Keratinocyte (primary cell): ENCODE results near the gene OR52B6. TPM values are rescaled to one million over a fixed set of nuclear protein-coding genes. Genes with fewer than 3 reads are reported as not detected.

Source experiments
- DNase-seq: peaks from one replicate; pipeline ENCODE4 v3.0.0-alpha.2; 2011; ENCODE audit warnings: low read depth, missing footprints, low spot score
- FAIRE-seq: peaks from 2 replicates; lab custom pipeline; 2011; peaks lifted over from hg19 to GRCh38; lab: Jason Lieb, UNC
- H2AFZ ChIP-seq: 2 replicates; pipeline ENCODE4 v1.6.0; 2012; ENCODE audit warnings: low read length, control low read depth, inconsistent platforms; ENCODE audit not compliant: control insufficient read depth
- H3K27ac ChIP-seq: 2 replicates; pipeline ENCODE4 v1.5.1; 2011; ENCODE audit warnings: low read length; ENCODE audit not compliant: control insufficient read depth, insufficient read depth
- H3K27me3 ChIP-seq: 3 replicates; pipeline ENCODE4 v1.6.0; 2011; ENCODE audit warnings: low read length; ENCODE audit not compliant: control insufficient read depth, insufficient read depth; ENCODE audit errors: extremely low read depth
- H3K36me3 ChIP-seq, 2 experiments: 2 replicates in 1 of 2; 3 replicates in 1 of 2; pipeline ENCODE4 v1.5.1; 2011; ENCODE audit warnings: low read length in 2 of 2, mild to moderate bottlenecking in 1 of 2; ENCODE audit not compliant: control insufficient read depth in 2 of 2, insufficient read depth in 2 of 2; ENCODE audit errors: extremely low read depth in 1 of 2
- H3K4me1 ChIP-seq: 3 replicates; pipeline ENCODE4 v1.5.1; 2011; ENCODE audit warnings: low read length; ENCODE audit not compliant: control insufficient read depth, insufficient read depth; ENCODE audit errors: extremely low read depth
- H3K4me2 ChIP-seq: 3 replicates; pipeline ENCODE4 v1.6.0; 2011; ENCODE audit warnings: low read depth, low read length; ENCODE audit not compliant: control insufficient read depth, insufficient read depth; ENCODE audit errors: extremely low read depth
- H3K4me3 ChIP-seq, 3 experiments: fragments of 200-600 bp in 1 of 3; sonication (generic) in 1 of 3; 2 replicates in 2 of 3; 3 replicates in 1 of 3; pipeline ENCODE4 v1.5.1; 2011 to 2016; ENCODE audit warnings: low read length in 3 of 3, mild to moderate bottlenecking in 3 of 3, control low read depth in 2 of 3, inconsistent platforms in 1 of 3, low read depth in 1 of 3, mixed read lengths in 1 of 3, mixed run types in 1 of 3, moderate library complexity in 1 of 3; ENCODE audit not compliant: control insufficient read depth in 2 of 3, insufficient read depth in 2 of 3; ENCODE audit errors: extremely low read depth in 1 of 3
- H3K79me2 ChIP-seq: 2 replicates; pipeline ENCODE4 v1.6.0; 2012; ENCODE audit warnings: low read length; ENCODE audit not compliant: control insufficient read depth, insufficient read depth
- H3K9ac ChIP-seq: 3 replicates; pipeline ENCODE4 v1.6.0; 2011; ENCODE audit warnings: low read length; ENCODE audit not compliant: control insufficient read depth, insufficient read depth; ENCODE audit errors: extremely low read depth
- H3K9me1 ChIP-seq: 3 replicates; pipeline ENCODE4 v1.6.0; 2011; ENCODE audit warnings: low read length; ENCODE audit not compliant: control insufficient read depth, insufficient read depth; ENCODE audit errors: extremely low read depth
- H3K9me3 ChIP-seq: 2 replicates; pipeline ENCODE4 v1.5.1; 2012; ENCODE audit warnings: low read depth, low read length; ENCODE audit not compliant: control insufficient read depth
- H4K20me1 ChIP-seq: 3 replicates; pipeline ENCODE4 v1.6.0; 2011; ENCODE audit warnings: low read length; ENCODE audit not compliant: control insufficient read depth, insufficient read depth; ENCODE audit errors: extremely low read depth
- CTCF ChIP-seq, 3 experiments: IDR thresholded peaks in 1 of 3; conservative IDR thresholded peaks in 1 of 3; optimal IDR thresholded peaks in 1 of 3; 2 replicates in 2 of 3; 3 replicates in 1 of 3; pipeline versions ENCODE3 to v1.5.1; 2011; ENCODE audit warnings: low read length in 3 of 3, mild to moderate bottlenecking in 3 of 3, moderate library complexity in 2 of 3, control low read depth in 1 of 3, inconsistent platforms in 1 of 3; ENCODE audit not compliant: insufficient read depth in 2 of 3; ENCODE audit errors: extremely low read depth in 1 of 3
- EZH2 ChIP-seq: IDR thresholded peaks from one replicate; pipeline ENCODE4 v1.6.1; 2012; ENCODE audit warnings: inconsistent platforms, mild to moderate bottlenecking, low read length, moderate library complexity
- dilution Hi-C: fragments of 300-500 bp; cut with MboI; formaldehyde crosslinking; loops from one replicate; pipeline ENCODE4 v1.7.0; 2020; ENCODE audit warnings: low sequenced_read_pairs; ENCODE audit not compliant: extremely low pct_ligation_motif_present
- polyA plus RNA-seq, 5 experiments: library from polyadenylated mRNA; depleted of rRNA in 3 of 5; stranded (reverse) in 3 of 5; stranded (forward) in 1 of 5; unstranded in 1 of 5; fragments of >200 nt; gene quantifications; 1 replicate in 1 of 5; 2 replicates in 3 of 5; 3 replicates in 1 of 5; pipeline versions ENCODE4 v1.2.1 to v1.2.3, GENCODE V29; 2011 to 2012; ENCODE audit warnings: missing spikeins in 2 of 5, low read depth in 1 of 5, low replicate concordance in 1 of 5

Gene OR52B6
- polyA plus RNA-seq, 1 donor (not counting 4 experiments of a cell fraction or from before 2014, with no cell fraction given) = not detected

DNA sequence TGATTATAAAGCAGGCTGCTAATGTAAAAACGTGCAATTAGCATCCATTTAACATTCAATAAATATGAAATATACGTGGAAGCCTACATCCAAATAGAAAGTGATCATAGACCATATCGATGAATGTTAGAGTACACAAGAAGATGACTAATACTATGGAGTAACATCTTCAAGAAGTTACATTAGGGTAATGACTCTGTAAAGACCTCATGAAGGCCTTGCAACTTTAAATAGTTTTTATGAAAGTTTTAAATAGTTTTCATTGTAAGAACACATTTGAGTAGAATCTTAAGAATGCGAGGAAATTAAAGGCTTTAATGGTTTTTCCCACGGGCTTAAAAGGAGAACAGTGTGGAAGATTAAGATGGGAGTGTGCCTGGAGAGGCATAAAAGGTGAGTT lies 45.5 kb downstream of the OR52B6 start:
- Histone ChIP-seq H3K4me1 (peaks cover 28% of the 10 kb centered on the region), H3K4me2 (no peak overlapping the region), H3K27ac (no peak overlapping the region), H2AFZ (no peak overlapping the region), H3K9me1 (no peaks in the 10 kb centered on the region), H3K9ac (no peak overlapping the region), H3K36me3 (no peaks in the 10 kb centered on the region), H3K27me3 (no peaks in the 10 kb centered on the region), H3K4me3 (no peak overlapping the region), H4K20me1 (no peaks in the 10 kb centered on the region), H3K79me2 (no peaks in the 10 kb centered on the region), H3K9me3 (no peaks in the 10 kb centered on the region)
- dilution Hi-C loops = no loop called here
- FAIRE-seq (no peak), DNase-seq (no peak)
- no peak for TF ChIP-seq EZH2
- TF ChIP-seq CTCF (optimal IDR thresholded peaks at IDR 0.05 in 1 of 3, IDR thresholded peaks at IDR 0.05 in 1 of 3, conservative IDR thresholded peaks at IDR 0.05 in 1 of 3; ENCODE audit: extremely low read depth in 1 of 3, insufficient read depth in 2 of 3, low read length in 3 of 3) = no peak

GRCh38 chr11:5631417-5631816 lies 50.7 kb downstream of the OR52B6 start:
- TF ChIP-seq CTCF (optimal IDR thresholded peaks at IDR 0.05 in 1 of 3, IDR thresholded peaks at IDR 0.05 in 1 of 3, conservative IDR thresholded peaks at IDR 0.05 in 1 of 3; ENCODE audit: extremely low read depth in 1 of 3, insufficient read depth in 2 of 3, low read length in 3 of 3) (no peak), EZH2 (no peak)
- Histone ChIP-seq H3K4me1 (no peaks in the 10 kb centered on the region), H4K20me1 (no peaks in the 10 kb centered on the region), H3K9me1 (no peaks in the 10 kb centered on the region), H3K9ac (no peak overlapping the region), H3K4me3 (no peak overlapping the region), H3K79me2 (no peaks in the 10 kb centered on the region), H3K27ac (no peak overlapping the region), H3K27me3 (no peaks in the 10 kb centered on the region), H2AFZ (no peak overlapping the region), H3K36me3 (peaks cover 0 to 5% of the 10 kb centered on the region in 2 experiments), H3K9me3 (no peaks in the 10 kb centered on the region), H3K4me2 (no peak overlapping the region)
- FAIRE-seq (no peak), DNase-seq (no peak)
- dilution Hi-C loops = no loop called here

Other genes with a start within 250 kb of the OR52B6 start
- gene OR51B5, start 237.4 kb upstream of the OR52B6 start, polyA plus RNA-seq = not detected in 3 replicates
- gene OR51B6, start 229.4 kb upstream of the OR52B6 start, polyA plus RNA-seq = not detected in 3 replicates
- not detected in 3 replicates for gene OR51M1, start 197.1 kb upstream of the OR52B6 start, polyA plus RNA-seq
- gene OR51Q1, start 158.8 kb upstream of the OR52B6 start, polyA plus RNA-seq = not detected in 3 replicates
- gene OR51I1, start 139.4 kb upstream of the OR52B6 start, polyA plus RNA-seq = not detected in 3 replicates
- not detected in 3 replicates for gene OR51I2, start 131.6 kb upstream of the OR52B6 start, polyA plus RNA-seq
- gene OR52D1, start 92.2 kb upstream of the OR52B6 start, polyA plus RNA-seq = not detected in 3 replicates
- gene UBQLN3, start 70.9 kb upstream of the OR52B6 start, polyA plus RNA-seq = not detected in 3 replicates
- gene UBQLNL, start 64.2 kb upstream of the OR52B6 start, polyA plus RNA-seq = 0.08 to 0.48 TPM (median 0.12 TPM) in 3 replicates
- gene OR52H1, start 32.3 kb upstream of the OR52B6 start, polyA plus RNA-seq = 0.15 TPM in 1 of 3 replicates, not detected in the others
- gene TRIM6, start 15.8 kb downstream of the OR52B6 start, polyA plus RNA-seq = 3.9 to 5.2 TPM (median 4.5 TPM) in 3 replicates
- gene TRIM34, start 44.1 kb downstream of the OR52B6 start, polyA plus RNA-seq = 13.7 to 20.5 TPM (median 15.8 TPM) in 3 replicates
- gene TRIM5, start 104.2 kb downstream of the OR52B6 start, polyA plus RNA-seq = 23.2 to 34.6 TPM (median 26.3 TPM) in 3 replicates
- 86.0 to 119 TPM (median 117 TPM) in 3 replicates for gene TRIM22, start 108.9 kb downstream of the OR52B6 start, polyA plus RNA-seq
- gene OR56B1, start 155.6 kb downstream of the OR52B6 start, polyA plus RNA-seq = 0.04 TPM in 1 of 3 replicates, not detected in the others
- gene OR52N4, start 173.4 kb downstream of the OR52B6 start, polyA plus RNA-seq = 0.23 TPM in 1 of 3 replicates, not detected in the others
- not detected in 3 replicates for gene OR52N5, start 202.5 kb downstream of the OR52B6 start, polyA plus RNA-seq
- not detected in 3 replicates for gene OR52N1, start 210.4 kb downstream of the OR52B6 start, polyA plus RNA-seq
- gene OR52N2, start 228.0 kb downstream of the OR52B6 start, polyA plus RNA-seq = not detected in 3 replicates